ENCODE measurements around the gene BCL10. TPM values are rescaled to one million over a fixed set of nuclear protein-coding genes. Genes with fewer than 3 reads are reported as not detected.

Gene BCL10
- total RNA-seq, 1 experiment from 2014 or later: 33.8 TPM

DNA sequence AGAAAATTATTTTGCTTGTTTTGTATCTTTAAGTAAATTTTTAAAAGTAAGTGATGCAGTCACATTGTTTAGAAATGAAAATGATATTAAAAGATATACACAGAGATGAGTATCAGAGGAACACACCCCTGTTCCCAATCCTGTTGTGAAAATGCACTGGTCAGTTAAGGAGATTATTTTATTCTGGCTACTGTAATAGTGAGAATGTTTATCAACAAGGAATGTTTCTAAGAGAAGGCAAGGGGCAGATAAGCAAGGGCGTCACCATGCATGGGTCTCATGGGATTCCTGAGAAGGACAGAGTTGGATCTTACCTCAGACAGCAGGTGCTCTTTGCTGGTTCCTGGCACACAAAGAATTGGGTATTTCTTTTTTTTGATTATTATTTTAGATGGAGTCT, 38.8 kb downstream of the BCL10 start:
- CTCF ChIA-PET: no interaction called here
- POLR2A ChIA-PET: no interaction called here
- ATAC-seq: no peak

More for the DNA sequence above, 38.8 kb downstream of the BCL10 start:
- Histone ChIP-seq H3K27ac (ENCODE audit: low read depth, low read length) (no peak overlapping the region), H3K36me3 (ENCODE audit: control insufficient read depth in 1 of 2, insufficient read depth in 2 of 2, low read length in 2 of 2) (no peaks in the 10 kb centered on the region), H3K9me2 (ENCODE audit: insufficient read depth) (no peaks in the 10 kb centered on the region), H3K9ac (ENCODE audit: low read length) (no peak overlapping the region), H3K4me1 (ENCODE audit: control insufficient read depth in 1 of 2, insufficient read depth in 2 of 2, low read length in 2 of 2) (no peaks in the 10 kb centered on the region), H3K79me2 (ENCODE audit: insufficient read depth, low read length) (no peaks in the 10 kb centered on the region), H4K20me1 (ENCODE audit: insufficient read depth) (no peaks in the 10 kb centered on the region), H3K4me3 (replicated peaks in 1 of 2; ENCODE audit: low read depth in 1 of 2, low read length in 2 of 2) (no peak overlapping the region), H3K9me3 (ENCODE audit: control insufficient read depth in 1 of 2, insufficient read depth in 1 of 2, low read depth in 1 of 2, low read length in 2 of 2) (no peaks in the 10 kb centered on the region), H2AFZ (ENCODE audit: low read depth, low read length, poor library complexity, severe bottlenecking) (no peak overlapping the region), H3K27me3 (ENCODE audit: insufficient read depth, low read length) (no peaks in the 10 kb centered on the region), H3K4me2 (ENCODE audit: low read length) (no peak overlapping the region)
- DNase-seq (ENCODE audit: low read depth, low spot score): no peak
- RAD21 ChIA-PET (ENCODE audit: low non-redundant PET in 1 of 2, low total read pairs in 2 of 2, uncharacterized antibody in 2 of 2, unreplicated experiment in 2 of 2): no interaction called here
- TF ChIP-seq, protein P1, sequence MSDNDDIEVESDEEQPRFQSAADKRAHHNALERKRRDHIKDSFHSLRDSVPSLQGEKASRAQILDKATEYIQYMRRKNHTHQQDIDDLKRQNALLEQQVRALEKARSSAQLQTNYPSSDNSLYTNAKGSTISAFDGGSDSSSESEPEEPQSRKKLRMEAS (IDR thresholded peaks at IDR 0.05): no peak
- TF ChIP-seq, protein P2, sequence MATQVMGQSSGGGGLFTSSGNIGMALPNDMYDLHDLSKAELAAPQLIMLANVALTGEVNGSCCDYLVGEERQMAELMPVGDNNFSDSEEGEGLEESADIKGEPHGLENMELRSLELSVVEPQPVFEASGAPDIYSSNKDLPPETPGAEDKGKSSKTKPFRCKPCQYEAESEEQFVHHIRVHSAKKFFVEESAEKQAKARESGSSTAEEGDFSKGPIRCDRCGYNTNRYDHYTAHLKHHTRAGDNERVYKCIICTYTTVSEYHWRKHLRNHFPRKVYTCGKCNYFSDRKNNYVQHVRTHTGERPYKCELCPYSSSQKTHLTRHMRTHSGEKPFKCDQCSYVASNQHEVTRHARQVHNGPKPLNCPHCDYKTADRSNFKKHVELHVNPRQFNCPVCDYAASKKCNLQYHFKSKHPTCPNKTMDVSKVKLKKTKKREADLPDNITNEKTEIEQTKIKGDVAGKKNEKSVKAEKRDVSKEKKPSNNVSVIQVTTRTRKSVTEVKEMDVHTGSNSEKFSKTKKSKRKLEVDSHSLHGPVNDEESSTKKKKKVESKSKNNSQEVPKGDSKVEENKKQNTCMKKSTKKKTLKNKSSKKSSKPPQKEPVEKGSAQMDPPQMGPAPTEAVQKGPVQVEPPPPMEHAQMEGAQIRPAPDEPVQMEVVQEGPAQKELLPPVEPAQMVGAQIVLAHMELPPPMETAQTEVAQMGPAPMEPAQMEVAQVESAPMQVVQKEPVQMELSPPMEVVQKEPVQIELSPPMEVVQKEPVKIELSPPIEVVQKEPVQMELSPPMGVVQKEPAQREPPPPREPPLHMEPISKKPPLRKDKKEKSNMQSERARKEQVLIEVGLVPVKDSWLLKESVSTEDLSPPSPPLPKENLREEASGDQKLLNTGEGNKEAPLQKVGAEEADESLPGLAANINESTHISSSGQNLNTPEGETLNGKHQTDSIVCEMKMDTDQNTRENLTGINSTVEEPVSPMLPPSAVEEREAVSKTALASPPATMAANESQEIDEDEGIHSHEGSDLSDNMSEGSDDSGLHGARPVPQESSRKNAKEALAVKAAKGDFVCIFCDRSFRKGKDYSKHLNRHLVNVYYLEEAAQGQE (IDR thresholded peaks at IDR 0.05; ENCODE audit: low read depth): no peak
- TF ChIP-seq, protein P3, sequence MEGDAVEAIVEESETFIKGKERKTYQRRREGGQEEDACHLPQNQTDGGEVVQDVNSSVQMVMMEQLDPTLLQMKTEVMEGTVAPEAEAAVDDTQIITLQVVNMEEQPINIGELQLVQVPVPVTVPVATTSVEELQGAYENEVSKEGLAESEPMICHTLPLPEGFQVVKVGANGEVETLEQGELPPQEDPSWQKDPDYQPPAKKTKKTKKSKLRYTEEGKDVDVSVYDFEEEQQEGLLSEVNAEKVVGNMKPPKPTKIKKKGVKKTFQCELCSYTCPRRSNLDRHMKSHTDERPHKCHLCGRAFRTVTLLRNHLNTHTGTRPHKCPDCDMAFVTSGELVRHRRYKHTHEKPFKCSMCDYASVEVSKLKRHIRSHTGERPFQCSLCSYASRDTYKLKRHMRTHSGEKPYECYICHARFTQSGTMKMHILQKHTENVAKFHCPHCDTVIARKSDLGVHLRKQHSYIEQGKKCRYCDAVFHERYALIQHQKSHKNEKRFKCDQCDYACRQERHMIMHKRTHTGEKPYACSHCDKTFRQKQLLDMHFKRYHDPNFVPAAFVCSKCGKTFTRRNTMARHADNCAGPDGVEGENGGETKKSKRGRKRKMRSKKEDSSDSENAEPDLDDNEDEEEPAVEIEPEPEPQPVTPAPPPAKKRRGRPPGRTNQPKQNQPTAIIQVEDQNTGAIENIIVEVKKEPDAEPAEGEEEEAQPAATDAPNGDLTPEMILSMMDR (IDR thresholded peaks at IDR 0.05 in 2 of 3, conservative IDR thresholded peaks at IDR 0.05 in 1 of 3; ENCODE audit: borderline replicate concordance in 1 of 3, insufficient read depth in 1 of 3, low read depth in 2 of 3, low read length in 2 of 3): no peak
- TF ChIP-seq EGR1 (IDR thresholded peaks at IDR 0.05; ENCODE audit: low read depth) (no peak), EZH2 (IDR thresholded peaks at IDR 0.05) (no peak), POLR2A (IDR thresholded peaks at IDR 0.05; ENCODE audit: borderline replicate concordance, extremely low read depth, insufficient read depth, insufficient read length) (no peak), CEBPB (IDR thresholded peaks at IDR 0.05; ENCODE audit: low read depth) (no peak), EZH2phosphoT487 (IDR thresholded peaks at IDR 0.05; ENCODE audit: borderline replicate concordance) (no peak), SP1 (IDR thresholded peaks at IDR 0.05; ENCODE audit: low read depth) (no peak), ELF1 (IDR thresholded peaks at IDR 0.05; ENCODE audit: borderline replicate concordance, low read depth) (no peak)
- TF ChIP-seq, protein P4, sequence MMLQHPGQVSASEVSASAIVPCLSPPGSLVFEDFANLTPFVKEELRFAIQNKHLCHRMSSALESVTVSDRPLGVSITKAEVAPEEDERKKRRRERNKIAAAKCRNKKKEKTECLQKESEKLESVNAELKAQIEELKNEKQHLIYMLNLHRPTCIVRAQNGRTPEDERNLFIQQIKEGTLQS (IDR thresholded peaks at IDR 0.05): no peak
- intact Hi-C loops (cut with micrococcal nuclease): no loop called here
- no TSS peak for BruUV-seq (replicated peaks)

All from HCT116 (cell line).